H1 (cell line): Measurements from ENCODE around the gene KCNK15. TPM values are rescaled to one million over a fixed set of nuclear protein-coding genes. Genes with fewer than 3 reads are reported as not detected.

Source experiments
- CTCF ChIA-PET: fragments of 300-600 bp; sonication (Branson Sonifier 250); formaldehyde crosslinking; loops from one replicate; lab custom pipeline; 2021; ENCODE audit not compliant: partially characterized antibody; lab: Charles Lee
- POLR2A ChIA-PET: fragments of 300-600 bp; sonication (Branson Sonifier 250); formaldehyde crosslinking; loops from one replicate; lab custom pipeline; 2021; ENCODE audit warnings: inconsistent platforms; ENCODE audit not compliant: partially characterized antibody; lab: Charles Lee
- DNase-seq, 2 experiments: peaks; one replicate each; pipeline versions ENCODE4 v3.0.0 to v3.0.0-alpha.2; 2010 to 2022; ENCODE audit warnings: low spot score in 2 of 2, low read depth in 1 of 2, mixed read lengths in 1 of 2
- FAIRE-seq: peaks from 2 replicates; lab custom pipeline; 2011; peaks lifted over from hg19 to GRCh38; lab: Jason Lieb, UNC
- H2AFZ ChIP-seq: 2 replicates; pipeline ENCODE4 v1.8.1; 2012; ENCODE audit warnings: low read length, inconsistent platforms
- H2AK5ac ChIP-seq: 2 replicates; pipeline ENCODE4 v1.6.1; 2013; ENCODE audit warnings: low read depth, low read length
- H2BK120ac ChIP-seq: replicated peaks from 2 replicates; pipeline ENCODE3; 2013; ENCODE audit warnings: low read depth, low read length, inconsistent platforms
- H2BK12ac ChIP-seq: 2 replicates; pipeline ENCODE4 v1.6.1; 2013; ENCODE audit warnings: low read depth, low read length
- H2BK15ac ChIP-seq: 2 replicates; pipeline ENCODE4 v1.6.1; 2013; ENCODE audit warnings: low read length
- H2BK20ac ChIP-seq: 2 replicates; pipeline ENCODE4 v1.6.1; 2013; ENCODE audit warnings: low read length
- H2BK5ac ChIP-seq: 2 replicates; pipeline ENCODE4 v1.6.1; 2013; ENCODE audit warnings: low read depth, low read length
- H3K14ac ChIP-seq: 2 replicates; pipeline ENCODE4 v1.6.1; 2013; ENCODE audit warnings: inconsistent platforms; ENCODE audit not compliant: insufficient read length
- H3K18ac ChIP-seq: 2 replicates; pipeline ENCODE4 v1.6.1; 2013; ENCODE audit warnings: low read length; ENCODE audit errors: extremely low read depth
- H3K23ac ChIP-seq: 2 replicates; pipeline ENCODE4 v1.6.1; 2013; ENCODE audit warnings: inconsistent platforms; ENCODE audit not compliant: insufficient read length
- H3K23me2 ChIP-seq: 2 replicates; pipeline ENCODE4 v1.6.1; 2013; ENCODE audit warnings: low read depth, low read length
- H3K27ac ChIP-seq: 2 replicates; pipeline ENCODE4 v1.6.1; 2011; ENCODE audit warnings: low read depth, low read length, inconsistent platforms
- H3K27me3 ChIP-seq, 4 experiments: replicated peaks in 1 of 4; 1 replicate in 1 of 4; 2 replicates in 3 of 4; pipeline versions ENCODE4 v1.6.1 to v1.8.1; 2011 to 2013; ENCODE audit warnings: low read length in 3 of 4, mild to moderate bottlenecking in 3 of 4, inconsistent platforms in 2 of 4, mixed read lengths in 2 of 4, moderate library complexity in 1 of 4; ENCODE audit not compliant: control insufficient read depth in 3 of 4, insufficient read depth in 3 of 4; ENCODE audit errors: extremely low read depth in 1 of 4
- H3K36me3 ChIP-seq, 4 experiments: 2 replicates each; pipeline versions ENCODE4 v1.6.1 to v1.8.1; 2011 to 2013; ENCODE audit warnings: mild to moderate bottlenecking in 4 of 4, low read length in 3 of 4, moderate library complexity in 2 of 4, control low read depth in 1 of 4, inconsistent platforms in 1 of 4; ENCODE audit not compliant: insufficient read depth in 4 of 4, control insufficient read depth in 2 of 4
- H3K4ac ChIP-seq: replicated peaks from 2 replicates; pipeline ENCODE3; 2013; ENCODE audit warnings: low read length, low read depth, mixed read lengths, inconsistent platforms; ENCODE audit not compliant: insufficient read length
- H3K4me1 ChIP-seq, 4 experiments: replicated peaks in 1 of 4; 1 replicate in 1 of 4; 2 replicates in 3 of 4; pipeline versions ENCODE4 v1.6.1 to v1.8.1; 2011 to 2013; ENCODE audit warnings: low read length in 3 of 4, inconsistent platforms in 2 of 4, mixed read lengths in 1 of 4; ENCODE audit not compliant: insufficient read depth in 4 of 4, control insufficient read depth in 3 of 4
- H3K4me2 ChIP-seq, 2 experiments: 2 replicates each; pipeline versions ENCODE4 v1.6.1 to v1.8.1; 2011 to 2013; ENCODE audit warnings: low read depth in 2 of 2, low read length in 2 of 2, control low read depth in 1 of 2, inconsistent platforms in 1 of 2, mild to moderate bottlenecking in 1 of 2; ENCODE audit not compliant: insufficient read depth in 1 of 2
- H3K4me3 ChIP-seq, 4 experiments: fragments of 200-600, 300-600 bp in 1 of 4; sonication (generic), shearing (Covaris generic), sonication (Bioruptor Twin) in 1 of 4; 2 replicates each; pipeline versions ENCODE4 v1.5.1 to v1.8.1; 2011 to 2016; ENCODE audit warnings: low read length in 4 of 4, low read depth in 3 of 4, control low read depth in 2 of 4, inconsistent platforms in 2 of 4, mild to moderate bottlenecking in 2 of 4, mixed read lengths in 1 of 4, moderate library complexity in 1 of 4; ENCODE audit not compliant: insufficient read depth in 2 of 4; ENCODE audit errors: extremely low read depth in 1 of 4
- H3K56ac ChIP-seq: replicated peaks from 2 replicates; pipeline ENCODE3; 2013; ENCODE audit warnings: low read depth, mild to moderate bottlenecking, mixed read lengths, low read length, inconsistent platforms; ENCODE audit not compliant: insufficient read length
- H3K79me1 ChIP-seq: 2 replicates; pipeline ENCODE4 v1.6.1; 2013; ENCODE audit warnings: low read depth, low read length, control low read depth
- H3K79me2 ChIP-seq, 2 experiments: 2 replicates each; pipeline versions ENCODE4 v1.6.1 to v1.8.1; 2012 to 2013; ENCODE audit warnings: low read length in 2 of 2, mild to moderate bottlenecking in 2 of 2, inconsistent platforms in 1 of 2; ENCODE audit not compliant: insufficient read depth in 2 of 2, control insufficient read depth in 1 of 2
- H3K9ac ChIP-seq, 4 experiments: replicated peaks in 1 of 4; 1 replicate in 1 of 4; 2 replicates in 3 of 4; pipeline versions ENCODE4 v1.6.1 to v1.8.1; 2011 to 2013; ENCODE audit warnings: low read depth in 3 of 4, low read length in 3 of 4, control low read depth in 2 of 4, mild to moderate bottlenecking in 2 of 4, moderate library complexity in 2 of 4, inconsistent platforms in 1 of 4; ENCODE audit errors: extremely low read depth in 1 of 4
- H3K9me3 ChIP-seq, 2 experiments: 2 replicates each; pipeline versions ENCODE4 v1.6.1 to v1.8.1; 2012 to 2013; ENCODE audit warnings: mild to moderate bottlenecking in 2 of 2, moderate library complexity in 2 of 2, control low read depth in 1 of 2, inconsistent platforms in 1 of 2, low read depth in 1 of 2, low read length in 1 of 2, mixed read lengths in 1 of 2; ENCODE audit not compliant: insufficient read depth in 2 of 2
- H4K20me1 ChIP-seq, 2 experiments: replicated peaks in 1 of 2; 2 replicates each; pipeline versions ENCODE3 to v1.8.1; 2011 to 2013; ENCODE audit warnings: inconsistent platforms in 2 of 2, low read length in 2 of 2, mild to moderate bottlenecking in 1 of 2; ENCODE audit not compliant: insufficient read depth in 2 of 2, control insufficient read depth in 1 of 2
- H4K5ac ChIP-seq: 2 replicates; pipeline ENCODE4 v1.6.1; 2013; ENCODE audit warnings: low read length, low read depth, mixed read lengths, inconsistent platforms; ENCODE audit not compliant: insufficient read length
- H4K8ac ChIP-seq: 2 replicates; pipeline ENCODE4 v1.8.0; 2013; ENCODE audit warnings: mild to moderate bottlenecking, moderate library complexity, low read length, inconsistent platforms; ENCODE audit not compliant: insufficient read depth; ENCODE audit errors: extremely low read depth
- H4K91ac ChIP-seq: replicated peaks from 2 replicates; pipeline ENCODE3; 2013; ENCODE audit warnings: low read length, mixed read lengths, inconsistent platforms; ENCODE audit not compliant: insufficient read length
- WGBS, 2 experiments: shearing (Covaris generic) in 1 of 2; methylation state at CpG; one replicate each; pipeline versions ENCODE4 v1.1.6 to v1.1.7; 2013 to 2015; ENCODE audit warnings: low lambda C conversion rate in 2 of 2, mixed read lengths in 2 of 2, inconsistent platforms in 1 of 2, low coverage in 1 of 2, missing lambda C conversion rate in 1 of 2; ENCODE audit not compliant: insufficient replicate concordance in 2 of 2, insufficient coverage in 1 of 2, insufficient read length in 1 of 2; ENCODE audit errors: extremely low coverage in 1 of 2, missing lambda C conversion rate in 1 of 2; 5-methylcytosine and 5-hydroxymethylcytosine counted together
- polyA plus RNA-seq, 7 experiments: library from polyadenylated mRNA; depleted of rRNA in 3 of 7; stranded (reverse) in 5 of 7; unstranded in 2 of 7; fragments of >200 nt in 5 of 7; fragments of 200-250 nt in 2 of 7; gene quantifications; 1 replicate in 5 of 7; 2 replicates in 1 of 7; 4 replicates in 1 of 7; pipeline versions ENCODE4 v1.2.1 to v1.2.3, GENCODE V29; 2011 to 2013; ENCODE audit warnings: missing spikeins in 2 of 7, mixed read lengths in 2 of 7
- total RNA-seq: library from RNA; stranded (reverse); fragmentation: NEBNext Ultra II Directional; extraction: Animal tissue kit (Norgen Biotek cat#: 25700); gene quantifications from 2 replicates; pipeline ENCODE4 v1.2.1, GENCODE V29; 2021

The KCNK15 gene
- total and polyA plus RNA-seq, 2 of the 8 experiments (the other 6 are each of a cell fraction or from before 2014, with no cell fraction given): 0.24 to 0.33 TPM

- Histone ChIP-seq H2BK12ac (no peak overlapping the region), H3K79me1 (no peaks in the 10 kb centered on the region), H2BK120ac (no peak overlapping the region), H3K36me3 (no peaks in the 10 kb centered on the region), H4K91ac (no peak overlapping the region), H3K4me3 (no peak overlapping the region), H2BK15ac (no peak overlapping the region), H2AFZ (no peak overlapping the region), H3K4me1 (peaks cover 0 to 3% (median 0%) of the 10 kb centered on the region in 4 experiments; a peak in 1 of 7 replicates), H4K20me1 (no peaks in the 10 kb centered on the region), H3K56ac (no peak overlapping the region), H3K9me3 (no peaks in the 10 kb centered on the region), H2AK5ac (no peak overlapping the region), H4K5ac (no peak overlapping the region), H2BK20ac (no peak overlapping the region), H2BK5ac (no peak overlapping the region), H3K4ac (no peak overlapping the region), H3K23me2 (no peaks in the 10 kb centered on the region), H3K27me3 (no peaks in the 10 kb centered on the region), H3K9ac (no peak overlapping the region), H3K23ac (no peak overlapping the region), H3K79me2 (no peaks in the 10 kb centered on the region), H3K18ac (no peak overlapping the region), H3K14ac (no peak overlapping the region), H3K4me2 (no peak overlapping the region), H4K8ac (no peak overlapping the region), H3K27ac (no peak overlapping the region)
- POLR2A ChIA-PET: interaction anchor here (0.7 to 1.2 kb wide), 2 partner anchors 10 to 81 kb away, joined by 3 to 4 read pairs; no protein-coding TSS in a partner anchor
- FAIRE-seq (no peak), DNase-seq (no peak)
- CTCF ChIA-PET: interaction anchor here (2.4 to 20.4 kb wide), 4 partner anchors 9 to 36 kb away, joined by 13 to 180 read pairs (median 65); no protein-coding TSS in a partner anchor
- WGBS, 2 experiments: 81% methylated on average over 7 of the region's 7 CpGs; no CpG with 5 or more reads in 1 of the 2 experiments
These were observed 25.1 kb upstream of the KCNK15 start for GRCh38 chr20:44720621-44720996.
